HCT116 (cell line): ENCODE measurements around the gene TRDN. TPM values are rescaled to one million over a fixed set of nuclear protein-coding genes. Genes with fewer than 3 reads are reported as not detected.

Experiments
- ATAC-seq: fragments of 200-7000 bp; cut with Tn5 transposase; 2 replicates; pipeline ENCODE4 v1.9.1; 2020; ENCODE audit warnings: mild to moderate bottlenecking, moderate library complexity
- BruUV-seq: library from RNA; stranded (reverse); fragments of 400-500 nt; replicated peaks from 2 replicates; lab custom pipeline; 2021; lab: Mats Ljungman, UMichigan
- CTCF ChIA-PET: fragments of 300-600 bp; sonication (Branson Sonifier 250); formaldehyde crosslinking; loops from one replicate; lab custom pipeline; 2021; ENCODE audit warnings: antibody characterized with exemption; lab: Charles Lee
- POLR2A ChIA-PET: fragments of 300-600, 350-600 bp; sonication (Branson Sonifier 250); formaldehyde crosslinking; loops from one replicate; lab custom pipeline; 2021; ENCODE audit warnings: antibody characterized with exemption; lab: Charles Lee
- RAD21 ChIA-PET, 2 experiments: fragments of 300-600 bp; sonication (Branson Sonifier 250); formaldehyde crosslinking; loops; one replicate each; lab custom pipeline; 2023; ENCODE audit warnings: low total read pairs in 2 of 2; ENCODE audit not compliant: uncharacterized antibody in 2 of 2, unreplicated experiment in 2 of 2, low non-redundant PET in 1 of 2; lab: Charles Lee
- DNase-seq: peaks from one replicate; pipeline ENCODE4 v3.0.0-alpha.2; 2010; ENCODE audit warnings: low read depth, low spot score
- H2AFZ ChIP-seq: fragments of 200-600 bp; shearing (Covaris generic), sonication (generic); 2 replicates; pipeline ENCODE4 v1.6.1; 2017; ENCODE audit warnings: low read depth, mixed run types, mixed read lengths, antibody characterized with exemption, low read length; ENCODE audit not compliant: poor library complexity, severe bottlenecking
- H3K27ac ChIP-seq: 2 replicates; pipeline ENCODE4 v1.5.1; 2012; ENCODE audit warnings: low read depth, low read length
- H3K27me3 ChIP-seq: fragments of 200-600 bp; sonication (generic); 2 replicates; pipeline ENCODE4 v1.6.1; 2016; ENCODE audit warnings: mixed run types, low read length, mixed read lengths; ENCODE audit not compliant: insufficient read depth
- H3K36me3 ChIP-seq, 2 experiments: fragments of 200-500 bp in 1 of 2; fragments of 200-600 bp in 1 of 2; sonication (Bioruptor generic) in 1 of 2; sonication (generic) in 1 of 2; 2 replicates each; pipeline versions ENCODE4 v1.5.1 to v1.6.1; 2014 to 2016; ENCODE audit warnings: low read length in 2 of 2, inconsistent platforms in 1 of 2, mixed read lengths in 1 of 2, mixed run types in 1 of 2; ENCODE audit not compliant: insufficient read depth in 2 of 2, control insufficient read depth in 1 of 2
- H3K4me1 ChIP-seq, 2 experiments: fragments of 200-600 bp in 1 of 2; sonication (generic) in 1 of 2; 2 replicates each; pipeline versions ENCODE4 v1.5.1 to v1.6.1; 2012 to 2017; ENCODE audit warnings: low read length in 2 of 2, inconsistent platforms in 1 of 2, mild to moderate bottlenecking in 1 of 2, mixed read lengths in 1 of 2, mixed run types in 1 of 2, moderate library complexity in 1 of 2; ENCODE audit not compliant: insufficient read depth in 2 of 2, control insufficient read depth in 1 of 2
- H3K4me2 ChIP-seq: fragments of 200-600 bp; sonication (generic); 2 replicates; pipeline ENCODE4 v1.6.1; 2017; ENCODE audit warnings: mixed run types, low read length, mixed read lengths
- H3K4me3 ChIP-seq, 2 experiments: fragments of 200-600 bp in 1 of 2; sonication (generic) in 1 of 2; replicated peaks in 1 of 2; 2 replicates each; pipeline ENCODE4 v1.5.1; 2011 to 2016; ENCODE audit warnings: low read length in 2 of 2, control low read depth in 1 of 2, low read depth in 1 of 2, mild to moderate bottlenecking in 1 of 2, mixed read lengths in 1 of 2, mixed run types in 1 of 2
- H3K79me2 ChIP-seq: fragments of 200-600 bp; sonication (generic); 2 replicates; pipeline ENCODE4 v1.6.1; 2017; ENCODE audit warnings: mild to moderate bottlenecking, mixed run types, low read length, moderate library complexity, mixed read lengths; ENCODE audit not compliant: insufficient read depth
- H3K9ac ChIP-seq: fragments of 200-600 bp; sonication (generic); 2 replicates; pipeline ENCODE4 v1.6.1; 2016; ENCODE audit warnings: low read length, mixed read lengths
- H3K9me2 ChIP-seq: fragments of 200-600 bp; sonication (generic), shearing (Covaris generic); 2 replicates; pipeline ENCODE4 v1.6.1; 2017; ENCODE audit warnings: mixed run types, mild to moderate bottlenecking, moderate library complexity; ENCODE audit not compliant: insufficient read depth
- H3K9me3 ChIP-seq, 2 experiments: fragments of 200-500 bp in 1 of 2; fragments of 200-600 bp in 1 of 2; sonication (Bioruptor generic) in 1 of 2; sonication (generic) in 1 of 2; 2 replicates each; pipeline ENCODE4 v1.6.1; 2014 to 2017; ENCODE audit warnings: low read length in 2 of 2, mixed read lengths in 2 of 2, inconsistent platforms in 1 of 2, low read depth in 1 of 2, mild to moderate bottlenecking in 1 of 2, mixed run types in 1 of 2, moderate library complexity in 1 of 2; ENCODE audit not compliant: control insufficient read depth in 1 of 2, insufficient read depth in 1 of 2
- H4K20me1 ChIP-seq: fragments of 200-600 bp; sonication (generic), shearing (Covaris generic); 2 replicates; pipeline ENCODE4 v1.6.1; 2017; ENCODE audit warnings: mixed run types, mild to moderate bottlenecking, moderate library complexity; ENCODE audit not compliant: insufficient read depth
- CBX3 ChIP-seq: IDR thresholded peaks from 2 replicates; pipeline ENCODE4 v1.6.1; 2012; ENCODE audit warnings: low read depth
- CEBPB ChIP-seq: IDR thresholded peaks from 2 replicates; pipeline ENCODE4 v1.6.1; 2012; ENCODE audit warnings: low read depth
- EGR1 ChIP-seq: IDR thresholded peaks from 2 replicates; pipeline ENCODE4 v1.6.1; 2012; ENCODE audit warnings: low read depth
- EZH2phosphoT487 ChIP-seq: fragments of 200-600 bp; IDR thresholded peaks from 2 replicates; pipeline ENCODE4 v1.6.1; 2018; ENCODE audit warnings: antibody characterized with exemption, borderline replicate concordance
- FOSL1 ChIP-seq: IDR thresholded peaks from 2 replicates; pipeline ENCODE4 v1.6.1; 2012; ENCODE audit warnings: low read depth
- JUND ChIP-seq: IDR thresholded peaks from 2 replicates; pipeline ENCODE4 v1.6.1; 2012
- MAX ChIP-seq: IDR thresholded peaks from 2 replicates; pipeline ENCODE4 v1.6.1; 2012
- POLR2AphosphoS5 ChIP-seq: IDR thresholded peaks from 2 replicates; pipeline ENCODE4 v1.6.1; 2011; ENCODE audit warnings: mild to moderate bottlenecking, low read depth, low read length, moderate library complexity
- RAD21 ChIP-seq: IDR thresholded peaks from 2 replicates; pipeline ENCODE4 v1.6.1; 2012; ENCODE audit warnings: low read depth, mild to moderate bottlenecking
- SP1 ChIP-seq: IDR thresholded peaks from 2 replicates; pipeline ENCODE4 v1.6.1; 2012; ENCODE audit warnings: low read depth
- SRF ChIP-seq: IDR thresholded peaks from 2 replicates; pipeline ENCODE4 v1.6.1; 2012; ENCODE audit warnings: low read depth
- TCF7L2 ChIP-seq: IDR thresholded peaks from 2 replicates; pipeline ENCODE4 v1.7.0; 2011; ENCODE audit warnings: borderline replicate concordance, inconsistent platforms; ENCODE audit not compliant: insufficient read depth, insufficient read length; ENCODE audit errors: extremely low read depth
- YY1 ChIP-seq: IDR thresholded peaks from 2 replicates; pipeline ENCODE4 v1.6.1; 2011; ENCODE audit warnings: low read length, low read depth, moderate library complexity, mild to moderate bottlenecking; ENCODE audit not compliant: insufficient replicate concordance; ENCODE audit errors: extremely low read depth
- ZBTB33 ChIP-seq: IDR thresholded peaks from 2 replicates; pipeline ENCODE4 v1.6.1; 2011; ENCODE audit warnings: mild to moderate bottlenecking, low read length, moderate library complexity; ENCODE audit not compliant: insufficient replicate concordance; ENCODE audit errors: extremely low read depth
- ZFX ChIP-seq: fragments of 450-650 bp; IDR thresholded peaks from 2 replicates; pipeline ENCODE4 v1.6.1; 2017
- ZNF274 ChIP-seq: fragments of 200-500 bp; sonication (Bioruptor generic); IDR thresholded peaks from 2 replicates; pipeline ENCODE4 v1.6.1; 2014; ENCODE audit warnings: mild to moderate bottlenecking, low read depth, low read length, inconsistent platforms
- intact Hi-C: fragments of 100-400 bp; cut with micrococcal nuclease; formaldehyde crosslinking; loops from 2 replicates; pipeline ENCODE4 v1.10.0; 2022
- total RNA-seq: library from RNA; stranded (reverse); gene quantifications from one replicate; pipeline ENCODE4 v1.2.1, GENCODE V29; 2021; ENCODE audit not compliant: unreplicated experiment

TRDN gene
- total RNA-seq, 1 experiment from 2014 or later: not detected

DNA sequence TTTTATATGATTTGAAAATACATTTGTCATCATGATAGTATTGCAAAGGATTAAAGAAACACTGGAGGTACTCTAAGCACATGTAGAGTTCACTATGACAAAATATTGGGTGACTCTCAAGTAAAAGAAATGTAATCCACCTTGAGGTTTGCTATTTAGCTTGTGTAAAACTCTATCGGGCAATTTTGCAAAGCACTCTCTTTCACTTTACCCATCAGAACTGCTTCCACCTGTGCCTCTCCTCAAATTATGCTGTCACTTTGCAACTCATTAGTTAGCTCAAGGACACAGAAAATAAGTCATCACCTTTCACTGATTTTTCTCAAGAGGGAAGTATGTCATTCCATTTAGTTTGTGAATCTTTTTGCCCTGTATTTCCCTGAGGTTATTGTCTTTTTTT is 14.0 kb downstream of the TRDN start:
- H3K4me1 ChIP-seq: no peaks in the 10 kb centered on the region
- H3K4me3 ChIP-seq: no peak overlapping the region
- H3K27me3 ChIP-seq: 0 out of 2 replicates have a peak, but pooled peaks cover 8% of the 10 kb centered on the region
- no TSS peak for BruUV-seq
- intact Hi-C loops: no loop called here
- H3K79me2 ChIP-seq: no peaks in the 10 kb centered on the region
- H3K27ac ChIP-seq: no peak overlapping the region
- H2AFZ ChIP-seq: no peak overlapping the region
- H3K9me3 ChIP-seq: no peaks in the 10 kb centered on the region
- H3K9ac ChIP-seq: no peak overlapping the region
- H3K4me2 ChIP-seq: no peak overlapping the region
- CTCF ChIA-PET: no interaction called here
- POLR2A ChIA-PET: no interaction called here
- H3K9me2 ChIP-seq: no peaks in the 10 kb centered on the region
- ATAC-seq: no peak
- TF ChIP-seq ZBTB33 (no peak), ZNF274 (no peak)
- TF ChIP-seq, all 23 proteins: peak for 0
- RAD21 ChIA-PET: no interaction called here
- Histone ChIP-seq H4K20me1 (no peaks in the 10 kb centered on the region), H3K36me3 (no peaks in the 10 kb centered on the region)
- no peak for DNase-seq

DNA sequence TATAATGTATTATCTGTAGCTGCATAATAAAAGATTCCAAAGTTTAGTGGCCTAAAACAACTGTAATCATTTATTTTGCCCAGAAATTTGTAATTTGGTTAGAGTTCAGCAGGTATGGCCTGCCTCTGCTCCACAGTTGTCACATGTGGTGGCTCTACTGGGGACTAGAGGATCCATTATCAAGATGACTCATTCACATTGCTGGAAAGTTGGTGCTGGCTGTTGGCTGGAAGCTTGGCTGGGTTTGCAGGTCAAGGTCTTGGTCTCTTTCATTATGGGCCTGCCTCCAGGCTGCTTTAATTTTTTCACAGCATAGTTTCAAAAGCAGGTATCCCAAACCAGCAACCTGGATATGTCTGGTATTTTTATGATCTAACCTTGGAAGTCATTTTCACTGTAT is 17.6 kb downstream of the TRDN start:
- no peak overlapping the region for H3K27ac ChIP-seq
- DNase-seq (no peak), ATAC-seq (no peak)
- H3K9ac ChIP-seq: no peak overlapping the region
- H3K4me3 ChIP-seq: no peak overlapping the region
- no peaks in the 10 kb centered on the region for H3K9me2 ChIP-seq
- intact Hi-C loops: no loop called here
- ChIA-PET POLR2A (no interaction called here), CTCF (no interaction called here), RAD21 (no interaction called here)
- BruUV-seq: no TSS peak
- H3K4me1 ChIP-seq: no peaks in the 10 kb centered on the region
- H3K9me3 ChIP-seq: no peaks in the 10 kb centered on the region
- H3K4me2 ChIP-seq: no peak overlapping the region
- 0 out of 2 replicates have a peak, but pooled peaks cover 8% of the 10 kb centered on the region for H3K27me3 ChIP-seq
- no peaks in the 10 kb centered on the region for H3K79me2 ChIP-seq
- no peaks in the 10 kb centered on the region for H4K20me1 ChIP-seq
- H2AFZ ChIP-seq: no peak overlapping the region
- H3K36me3 ChIP-seq: no peaks in the 10 kb centered on the region
- TF ChIP-seq ZBTB33 (no peak), EGR1 (no peak), CEBPB (no peak), POLR2AphosphoS5 (no peak), ZFX (no peak), TCF7L2 (no peak), ZNF274 (no peak), SRF (no peak), JUND (no peak), MAX (no peak), RAD21 (no peak), FOSL1 (no peak), SP1 (no peak), YY1 (no peak), CBX3 (no peak), EZH2phosphoT487 (no peak)
